Natural killer cell (primary cell): Measurements from ENCODE around the gene TACR1. TPM values are rescaled to one million over a fixed set of nuclear protein-coding genes. Genes with fewer than 3 reads are reported as not detected.
A peak's percentile ranks its signal among the peaks of the same experiment; 100 is the strongest.

Source experiments
- ATAC-seq, 3 donors: fragments of 150-1000 bp in 2 of 3; fragments of 200-7000 bp in 1 of 3; cut with Tn5 transposase; 1 replicate in 1 of 3; 2 replicates in 2 of 3; pipeline ENCODE4 v1.10.0; 2021; ENCODE audit warnings: mild to moderate bottlenecking in 2 of 3, moderate library complexity in 2 of 3
- DNase-seq, 2 donors: peaks; one replicate each; pipeline versions ENCODE4 v3.0.0 to v3.0.0-alpha.2; 2013 to 2021; ENCODE audit warnings: mixed read lengths in 1 of 2
- H3K27ac ChIP-seq: one replicate; pipeline ENCODE4 v1.5.1; 2013; ENCODE audit warnings: mild to moderate bottlenecking, low read length
- H3K27me3 ChIP-seq: one replicate; pipeline ENCODE4 v1.6.1; 2013; ENCODE audit warnings: low read length; ENCODE audit not compliant: control insufficient read depth, insufficient read depth
- H3K36me3 ChIP-seq: one replicate; pipeline ENCODE4 v1.6.1; 2013; ENCODE audit warnings: low read length; ENCODE audit not compliant: control insufficient read depth, insufficient read depth
- H3K4me1 ChIP-seq: one replicate; pipeline ENCODE4 v1.6.1; 2013; ENCODE audit warnings: low read length; ENCODE audit not compliant: control insufficient read depth, insufficient read depth
- H3K4me3 ChIP-seq: one replicate; pipeline ENCODE4 v1.5.1; 2013; ENCODE audit warnings: low read length
- H3K9me3 ChIP-seq: one replicate; pipeline ENCODE4 v1.6.1; 2013; ENCODE audit warnings: low read length; ENCODE audit not compliant: control insufficient read depth, insufficient read depth
- H3K27ac Mint-ChIP-seq, 2 donors: one replicate each; pipeline ENCODE4 v1.8.0; 2022; ENCODE audit warnings: mild to moderate bottlenecking in 2 of 2, mixed read lengths in 2 of 2, moderate library complexity in 1 of 2
- H3K27me3 Mint-ChIP-seq, 2 donors: one replicate each; pipeline ENCODE4 v1.8.0; 2022; ENCODE audit warnings: low read depth in 2 of 2, mixed read lengths in 2 of 2
- H3K36me3 Mint-ChIP-seq: one replicate; pipeline ENCODE4 v1.8.0; 2022; ENCODE audit warnings: mixed read lengths
- H3K4me1 Mint-ChIP-seq, 2 donors: one replicate each; pipeline ENCODE4 v1.8.0; 2022; ENCODE audit warnings: mixed read lengths in 2 of 2
- H3K4me3 Mint-ChIP-seq: one replicate; pipeline ENCODE4 v1.8.0; 2022; ENCODE audit warnings: mild to moderate bottlenecking, moderate library complexity, mixed read lengths
- H3K9me3 Mint-ChIP-seq, 2 donors: one replicate each; pipeline ENCODE4 v1.8.0; 2022; ENCODE audit warnings: mixed read lengths in 2 of 2
- WGBS: methylation state at CpG from one replicate; pipeline ENCODE4 v1.1.7; 2013; ENCODE audit warnings: missing lambda C conversion rate; ENCODE audit not compliant: insufficient coverage; 5-methylcytosine and 5-hydroxymethylcytosine counted together
- intact Hi-C: fragments of 100-400 bp; cut with micrococcal nuclease; formaldehyde crosslinking; loops from one replicate; pipeline ENCODE4 v1.14.2; 2022
- total RNA-seq, 4 donors: library from RNA; stranded (reverse); fragments of 120-200 nt in 1 of 4; gene quantifications; one replicate each; pipeline versions ENCODE4 v1.2.3 to v1.2.4, GENCODE V29; 2013 to 2022
- TF ChIP-seq, protein P1 (sequence below): fragments of 200-600 bp; IDR thresholded peaks from one replicate; pipeline ENCODE4 v1.8.0; 2022; ENCODE audit warnings: antibody characterized with exemption

Gene TACR1
- total RNA-seq, 3 donors from 2014 or later (not counting 1 experiment from before 2014, with no cell fraction given): not detected

DNA sequence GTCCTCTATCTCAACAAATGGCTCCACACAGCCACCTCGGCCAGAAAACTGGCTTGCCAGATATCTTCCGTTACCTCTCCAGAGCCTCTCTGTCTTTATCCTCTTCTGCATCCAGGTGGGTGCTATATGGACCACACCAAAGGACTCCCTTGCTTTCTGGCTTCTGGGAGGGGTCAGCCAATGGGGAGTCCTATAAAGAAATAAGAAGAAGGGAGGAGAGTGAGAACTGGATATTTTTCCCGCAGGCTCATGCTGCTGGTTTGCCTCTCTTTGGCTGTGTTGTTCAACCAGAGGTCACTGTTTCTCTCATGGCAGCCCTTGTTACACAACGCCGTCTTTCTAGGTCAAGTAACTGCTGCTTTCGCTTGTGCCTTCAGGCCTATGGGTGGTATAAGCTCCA lies 168.1 kb downstream of the TACR1 start:
- Histone ChIP-seq H3K27ac (no peak overlapping the region), H3K27me3 (no peaks in the 10 kb centered on the region), H3K9me3 (no peaks in the 10 kb centered on the region), H3K36me3 (no peaks in the 10 kb centered on the region), H3K4me3 (no peak overlapping the region), H3K4me1 (peaks cover 4% of the 10 kb centered on the region)
- no peak overlapping the region for H3K4me3 Mint-ChIP-seq
- ATAC-seq: no peak
- no peaks in the 10 kb centered on the region for H3K9me3 Mint-ChIP-seq
- intact Hi-C loops: no loop called here
- H3K27ac Mint-ChIP-seq: peak overlapping the region in 1 of 2 donors; percentile 5
- no peak for DNase-seq
- no peaks in the 10 kb centered on the region for H3K27me3 Mint-ChIP-seq
- WGBS: 94% methylated on average over 6 of the region's 6 CpGs
- peaks cover 21 to 23% of the 10 kb centered on the region in 2 donors for H3K4me1 Mint-ChIP-seq
- TF ChIP-seq, protein P1, sequence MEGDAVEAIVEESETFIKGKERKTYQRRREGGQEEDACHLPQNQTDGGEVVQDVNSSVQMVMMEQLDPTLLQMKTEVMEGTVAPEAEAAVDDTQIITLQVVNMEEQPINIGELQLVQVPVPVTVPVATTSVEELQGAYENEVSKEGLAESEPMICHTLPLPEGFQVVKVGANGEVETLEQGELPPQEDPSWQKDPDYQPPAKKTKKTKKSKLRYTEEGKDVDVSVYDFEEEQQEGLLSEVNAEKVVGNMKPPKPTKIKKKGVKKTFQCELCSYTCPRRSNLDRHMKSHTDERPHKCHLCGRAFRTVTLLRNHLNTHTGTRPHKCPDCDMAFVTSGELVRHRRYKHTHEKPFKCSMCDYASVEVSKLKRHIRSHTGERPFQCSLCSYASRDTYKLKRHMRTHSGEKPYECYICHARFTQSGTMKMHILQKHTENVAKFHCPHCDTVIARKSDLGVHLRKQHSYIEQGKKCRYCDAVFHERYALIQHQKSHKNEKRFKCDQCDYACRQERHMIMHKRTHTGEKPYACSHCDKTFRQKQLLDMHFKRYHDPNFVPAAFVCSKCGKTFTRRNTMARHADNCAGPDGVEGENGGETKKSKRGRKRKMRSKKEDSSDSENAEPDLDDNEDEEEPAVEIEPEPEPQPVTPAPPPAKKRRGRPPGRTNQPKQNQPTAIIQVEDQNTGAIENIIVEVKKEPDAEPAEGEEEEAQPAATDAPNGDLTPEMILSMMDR: no peak
- H3K36me3 Mint-ChIP-seq: no peaks in the 10 kb centered on the region

GRCh38 chr2:75030218-75031009 lies 168.9 kb downstream of the TACR1 start:
- TF ChIP-seq, protein P1: no peak
- H3K27me3 Mint-ChIP-seq: no peaks in the 10 kb centered on the region
- Histone ChIP-seq H3K27ac (no peak overlapping the region), H3K4me1 (peaks cover 4% of the 10 kb centered on the region), H3K4me3 (no peak overlapping the region), H3K9me3 (no peaks in the 10 kb centered on the region), H3K36me3 (no peaks in the 10 kb centered on the region), H3K27me3 (no peaks in the 10 kb centered on the region)
- no peak overlapping the region for H3K4me3 Mint-ChIP-seq
- ATAC-seq (no peak), DNase-seq (no peak)
- no peaks in the 10 kb centered on the region for H3K36me3 Mint-ChIP-seq
- intact Hi-C loops: no loop called here
- H3K9me3 Mint-ChIP-seq: no peaks in the 10 kb centered on the region
- 60% methylated on average over 3 of the region's 3 CpGs for WGBS
- H3K4me1 Mint-ChIP-seq: peaks cover 21 to 23% of the 10 kb centered on the region in 2 donors
- peak overlapping the region in 1 of 2 donors; percentile 5 for H3K27ac Mint-ChIP-seq

GRCh38 chr2:75027886-75028285 lies 171.4 kb downstream of the TACR1 start:
- no peak overlapping the region for H3K4me3 Mint-ChIP-seq
- no peaks in the 10 kb centered on the region for H3K9me3 Mint-ChIP-seq
- intact Hi-C loops: no loop called here
- Histone ChIP-seq H3K36me3 (no peaks in the 10 kb centered on the region), H3K9me3 (no peaks in the 10 kb centered on the region), H3K27me3 (no peaks in the 10 kb centered on the region), H3K27ac (no peak overlapping the region), H3K4me1 (no peaks in the 10 kb centered on the region), H3K4me3 (no peak overlapping the region)
- ATAC-seq (no peak), DNase-seq (no peak)
- TF ChIP-seq, protein P1: no peak
- H3K36me3 Mint-ChIP-seq: no peaks in the 10 kb centered on the region
- H3K4me1 Mint-ChIP-seq: peaks cover 15 to 23% of the 10 kb centered on the region in 2 donors
- WGBS: 98% methylated on average over 2 of the region's 2 CpGs
- no peak overlapping the region for H3K27ac Mint-ChIP-seq
- H3K27me3 Mint-ChIP-seq: no peaks in the 10 kb centered on the region
